Caco-2 (cell line): ENCODE data around the gene LRRC8A. TPM values are rescaled to one million over a fixed set of nuclear protein-coding genes. Genes with fewer than 3 reads are reported as not detected.
"Not testable (repeated sequence)": the region's sequence is repeated elsewhere in the genome, so short reads cannot be mapped to it uniquely, and the experiment has no call there.

Experiments used
- BruUV-seq: library from RNA; stranded (reverse); fragments of 400-500 nt; replicated peaks from 2 replicates; lab custom pipeline; 2021; lab: Mats Ljungman, UMichigan
- CTCF ChIA-PET: fragments of 300-600 bp; sonication (Branson Sonifier 250); formaldehyde crosslinking; loops from one replicate; lab custom pipeline; 2022; ENCODE audit warnings: antibody characterized with exemption; lab: Charles Lee
- POLR2A ChIA-PET: fragments of 300-600 bp; sonication (Branson Sonifier 250); formaldehyde crosslinking; loops from one replicate; lab custom pipeline; 2022; ENCODE audit warnings: antibody characterized with exemption; lab: Charles Lee
- DNase-seq, 2 experiments: peaks; one replicate each; pipeline versions ENCODE4 v3.0.0 to v3.0.0-alpha.2; 2020 to 2022
- H3K27me3 ChIP-seq: replicated peaks from 2 replicates; pipeline ENCODE4 v1.6.0; 2011; ENCODE audit warnings: low read length; ENCODE audit not compliant: control insufficient read depth, insufficient read depth
- H3K36me3 ChIP-seq: 2 replicates; pipeline ENCODE4 v1.5.1; 2011; ENCODE audit warnings: low read length; ENCODE audit not compliant: control insufficient read depth, insufficient read depth
- H3K4me1 ChIP-seq: fragments of 250-450 bp; sonication (Bioruptor Pico); 2 replicates; pipeline ENCODE4 v1.5.1; 2020; ENCODE audit warnings: mild to moderate bottlenecking
- H3K4me3 ChIP-seq: 2 replicates; pipeline ENCODE4 v1.5.1; 2011; ENCODE audit warnings: low read depth, mild to moderate bottlenecking, control low read depth, low read length
- H3K9me3 ChIP-seq: fragments of 250-450 bp; sonication (Bioruptor Pico); 2 replicates; pipeline ENCODE4 v1.5.1; 2020; ENCODE audit warnings: mild to moderate bottlenecking, moderate library complexity
- H3K27ac Mint-ChIP-seq: one replicate; pipeline ENCODE4 v1.8.0; 2022; ENCODE audit warnings: mixed read lengths; ENCODE audit not compliant: unreplicated experiment
- H3K27me3 Mint-ChIP-seq: one replicate; pipeline ENCODE4 v1.8.0; 2022; ENCODE audit warnings: mixed read lengths; ENCODE audit not compliant: insufficient read depth, unreplicated experiment
- H3K36me3 Mint-ChIP-seq: one replicate; pipeline ENCODE4 v1.8.0; 2022; ENCODE audit warnings: mild to moderate bottlenecking, mixed read lengths; ENCODE audit not compliant: insufficient read depth, unreplicated experiment
- H3K4me1 Mint-ChIP-seq: one replicate; pipeline ENCODE4 v1.8.0; 2022; ENCODE audit warnings: low read depth, mixed read lengths; ENCODE audit not compliant: unreplicated experiment
- H3K4me3 Mint-ChIP-seq: one replicate; pipeline ENCODE4 v1.8.0; 2022; ENCODE audit warnings: mild to moderate bottlenecking, moderate library complexity, mixed read lengths; ENCODE audit not compliant: unreplicated experiment
- H3K9me3 Mint-ChIP-seq: one replicate; pipeline ENCODE4 v1.8.0; 2022; ENCODE audit warnings: mixed read lengths; ENCODE audit not compliant: unreplicated experiment
- CTCF ChIP-seq, 2 experiments: fragments of 200-600 bp in 1 of 2; IDR thresholded peaks; 1 replicate in 1 of 2; 2 replicates in 1 of 2; pipeline versions ENCODE4 v1.5.1 to v1.8.0; 2011 to 2022; ENCODE audit warnings: antibody characterized with exemption in 1 of 2, control low read depth in 1 of 2, inconsistent platforms in 1 of 2, low read depth in 1 of 2, low read length in 1 of 2, mild to moderate bottlenecking in 1 of 2, moderate library complexity in 1 of 2; ENCODE audit not compliant: insufficient read depth in 1 of 2, severe bottlenecking in 1 of 2, unreplicated experiment in 1 of 2
- intact Hi-C: fragments of 100-400 bp; cut with micrococcal nuclease; formaldehyde crosslinking; loops from one replicate; pipeline ENCODE4 v1.10.0; 2022; ENCODE audit not compliant: unreplicated experiment
- total RNA-seq: library from RNA; stranded (reverse); gene quantifications from 2 replicates; pipeline ENCODE4 v1.2.3, GENCODE V29; 2022

Gene LRRC8A
- total RNA-seq, 1 experiment from 2014 or later: 21.9 TPM

DNA sequence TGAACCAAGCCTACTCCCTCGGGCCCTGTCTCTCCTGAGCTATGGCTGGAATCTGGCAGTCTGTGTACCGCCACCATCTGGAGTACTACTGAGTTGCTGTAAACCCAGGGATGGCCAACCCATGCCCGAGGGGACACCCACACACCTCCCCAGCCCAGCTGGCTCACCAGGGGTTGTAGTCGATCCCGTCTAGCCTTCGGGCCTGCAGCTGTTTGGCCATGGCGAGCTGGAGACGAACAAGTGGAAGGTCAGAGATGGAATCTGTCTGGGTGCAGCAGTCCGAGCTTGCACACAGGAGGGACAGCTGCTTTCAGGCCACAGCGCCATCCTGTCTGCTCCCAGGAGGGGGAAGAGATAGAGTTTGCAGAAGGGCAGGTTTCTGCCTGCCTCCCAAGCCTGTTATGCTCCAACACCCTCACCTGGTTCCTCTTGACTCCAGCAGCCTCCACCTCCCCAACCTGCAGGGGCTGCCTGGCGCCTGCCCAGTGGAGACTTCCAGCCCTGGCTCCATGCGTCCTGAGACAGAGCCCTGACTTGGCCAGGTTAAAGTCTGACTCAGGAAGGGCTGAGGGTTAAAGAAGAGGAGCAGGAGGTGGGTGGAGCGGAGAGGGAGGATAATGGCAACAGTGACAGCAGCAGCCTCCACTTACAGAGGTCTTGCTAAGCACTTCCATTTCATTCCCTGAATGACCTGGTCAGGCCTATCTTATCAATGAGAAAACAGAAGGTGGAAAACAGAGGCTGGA lies 36.6 kb upstream of the LRRC8A start:
- Histone ChIP-seq H3K4me1 (peaks cover 17% of the 10 kb centered on the region), H3K9me3 (no peaks in the 10 kb centered on the region), H3K27me3 (no peaks in the 10 kb centered on the region), H3K36me3 (no peaks in the 10 kb centered on the region), H3K4me3 (no peak overlapping the region)
- H3K27me3 Mint-ChIP-seq: no peaks in the 10 kb centered on the region
- intact Hi-C loops: no loop called here
- CTCF ChIA-PET: interaction anchor here (0.5 to 1.5 kb wide), 6 partner anchors 13 to 74 kb away, joined by 3 to 6 read pairs (median 3); partner anchors contain the start of gene ENDOG
- peaks cover 9% of the 10 kb centered on the region for H3K9me3 Mint-ChIP-seq
- TF ChIP-seq CTCF (IDR thresholded peaks at IDR 0.05; ENCODE audit: insufficient read depth in 1 of 2, low read depth in 1 of 2, low read length in 1 of 2, severe bottlenecking in 1 of 2, unreplicated experiment in 1 of 2): no peak
- peak overlapping the region; percentile 48 for H3K27ac Mint-ChIP-seq
- peak; percentile 48 to 82 for DNase-seq
- no peak overlapping the region for H3K4me3 Mint-ChIP-seq
- no TSS peak for BruUV-seq
- peaks cover 14% of the 10 kb centered on the region for H3K36me3 Mint-ChIP-seq
- POLR2A ChIA-PET: interaction anchor here (0.6 to 1.5 kb wide), 5 partner anchors 16 to 155 kb away, joined by 3 to 7 read pairs (median 3); partner anchors contain the start of genes ENDOG, SPOUT1 and ZDHHC12
- peaks cover 4% of the 10 kb centered on the region for H3K4me1 Mint-ChIP-seq

GRCh38 chr9:128846680-128847030 lies 35.3 kb upstream of the LRRC8A start:
- Mint-ChIP-seq H3K27me3 (no peaks in the 10 kb centered on the region), H3K4me1 (peaks cover 4% of the 10 kb centered on the region), H3K9me3 (peaks cover 21% of the 10 kb centered on the region), H3K4me3 (no peak overlapping the region), H3K27ac (no peak overlapping the region), H3K36me3 (peaks cover 14% of the 10 kb centered on the region)
- peaks cover 17% of the 10 kb centered on the region for H3K4me1 ChIP-seq
- ChIA-PET CTCF (no interaction called here), POLR2A (interaction anchor here (0.7 kb wide), 1 partner anchor 90 kb away, joined by 12 read pairs; no protein-coding TSS in a partner anchor)
- H3K27me3 ChIP-seq: no peaks in the 10 kb centered on the region
- intact Hi-C loops: no loop called here
- no TSS peak for BruUV-seq
- H3K36me3 ChIP-seq: no peaks in the 10 kb centered on the region
- no peak for DNase-seq
- no peak for TF ChIP-seq CTCF (IDR thresholded peaks at IDR 0.05; ENCODE audit: insufficient read depth in 1 of 2, low read depth in 1 of 2, low read length in 1 of 2, severe bottlenecking in 1 of 2, unreplicated experiment in 1 of 2)
- no peak overlapping the region for H3K4me3 ChIP-seq
- H3K9me3 ChIP-seq: no peaks in the 10 kb centered on the region

GRCh38 chr9:128847803-128848202 lies 34.1 kb upstream of the LRRC8A start:
- H3K4me3 ChIP-seq: no peak overlapping the region
- DNase-seq: no peak
- no TSS peak for BruUV-seq
- Mint-ChIP-seq H3K4me3 (no peak overlapping the region), H3K36me3 (peaks cover 14% of the 10 kb centered on the region), H3K27ac (peak overlapping the region; percentile 28), H3K4me1 (peaks cover 4% of the 10 kb centered on the region), H3K9me3 (peaks cover 24% of the 10 kb centered on the region), H3K27me3 (no peaks in the 10 kb centered on the region)
- H3K9me3 ChIP-seq: no peaks in the 10 kb centered on the region
- peaks cover 17% of the 10 kb centered on the region for H3K4me1 ChIP-seq
- CTCF ChIA-PET: no interaction called here
- no peaks in the 10 kb centered on the region for H3K36me3 ChIP-seq
- intact Hi-C loops: no loop called here
- POLR2A ChIA-PET: no interaction called here
- no peaks in the 10 kb centered on the region for H3K27me3 ChIP-seq
- no peak for TF ChIP-seq CTCF (IDR thresholded peaks at IDR 0.05; ENCODE audit: insufficient read depth in 1 of 2, low read depth in 1 of 2, low read length in 1 of 2, severe bottlenecking in 1 of 2, unreplicated experiment in 1 of 2)

DNA sequence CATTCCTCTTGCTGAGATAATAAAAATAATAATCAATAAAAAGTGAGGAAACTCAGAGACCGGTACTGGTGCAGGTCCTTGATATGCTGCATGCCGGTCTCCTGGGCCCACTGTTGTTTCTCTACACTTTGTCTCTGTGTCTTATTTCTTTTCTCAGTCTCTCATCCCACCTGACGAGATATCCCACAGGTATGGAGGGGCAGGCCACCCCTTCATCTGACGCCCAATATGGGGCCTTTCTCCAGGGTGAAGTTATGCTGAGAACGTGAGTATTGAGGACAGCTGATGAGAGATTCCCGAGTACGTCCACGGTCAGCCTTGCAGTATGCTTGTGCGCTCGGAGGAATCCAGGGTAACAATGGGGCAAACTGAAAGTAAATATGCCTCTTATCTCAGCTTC lies 30.9 kb upstream of the LRRC8A start:
- H3K27ac Mint-ChIP-seq, DNase-seq, H3K9me3 ChIP-seq, BruUV-seq, H3K4me1 Mint-ChIP-seq, H3K4me3 Mint-ChIP-seq, H3K27me3 ChIP-seq, intact Hi-C loops, H3K4me3 ChIP-seq, H3K36me3 Mint-ChIP-seq, H3K27me3 Mint-ChIP-seq, H3K4me1 ChIP-seq, CTCF ChIA-PET, POLR2A ChIA-PET, H3K36me3 ChIP-seq: not testable (repeated sequence)
- H3K9me3 Mint-ChIP-seq: peaks cover 24% of the 10 kb centered on the region
